Esophagus squamous epithelium (tissue), 4 donors: ENCODE measurements around the gene MYO3B.

Experiments
- POLR2A ChIP-seq, 4 donors: fragments of 450-650 bp; IDR thresholded peaks; one replicate each; pipeline ENCODE4 v1.6.1; 2017; ENCODE audit warnings: antibody characterized with exemption in 4 of 4, mild to moderate bottlenecking in 4 of 4, moderate library complexity in 3 of 4
- TF ChIP-seq, protein P1 (sequence below), 6 experiments: fragments of 450-650 bp in 4 of 6; fragments of 200-600 bp in 2 of 6; sonication (generic) in 2 of 6; IDR thresholded peaks; one replicate each; pipeline ENCODE4 v1.5.1; 2016 to 2019; ENCODE audit warnings: antibody characterized with exemption in 6 of 6, mild to moderate bottlenecking in 4 of 6, moderate library complexity in 4 of 6

DNA sequence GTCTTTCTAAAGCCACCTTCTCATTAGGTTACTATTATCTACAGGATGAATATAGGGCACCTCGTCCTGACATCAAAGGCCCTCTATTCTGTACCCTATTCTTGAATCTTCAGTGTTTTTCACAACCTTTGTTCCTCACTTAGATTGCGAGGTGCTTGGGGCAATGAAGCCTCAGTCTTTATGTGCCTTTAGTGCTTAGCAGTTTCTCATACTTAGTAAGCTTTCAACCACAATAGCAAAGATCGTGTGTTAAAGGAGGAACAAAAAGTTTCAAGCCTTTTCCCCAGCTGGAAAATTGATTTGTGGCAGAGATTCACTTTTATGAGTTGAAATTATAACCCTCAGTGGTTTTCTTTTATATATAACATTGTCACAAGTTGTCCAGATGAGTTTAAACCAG lies 226.9 kb downstream of the MYO3B start:
- TF ChIP-seq, protein P1, sequence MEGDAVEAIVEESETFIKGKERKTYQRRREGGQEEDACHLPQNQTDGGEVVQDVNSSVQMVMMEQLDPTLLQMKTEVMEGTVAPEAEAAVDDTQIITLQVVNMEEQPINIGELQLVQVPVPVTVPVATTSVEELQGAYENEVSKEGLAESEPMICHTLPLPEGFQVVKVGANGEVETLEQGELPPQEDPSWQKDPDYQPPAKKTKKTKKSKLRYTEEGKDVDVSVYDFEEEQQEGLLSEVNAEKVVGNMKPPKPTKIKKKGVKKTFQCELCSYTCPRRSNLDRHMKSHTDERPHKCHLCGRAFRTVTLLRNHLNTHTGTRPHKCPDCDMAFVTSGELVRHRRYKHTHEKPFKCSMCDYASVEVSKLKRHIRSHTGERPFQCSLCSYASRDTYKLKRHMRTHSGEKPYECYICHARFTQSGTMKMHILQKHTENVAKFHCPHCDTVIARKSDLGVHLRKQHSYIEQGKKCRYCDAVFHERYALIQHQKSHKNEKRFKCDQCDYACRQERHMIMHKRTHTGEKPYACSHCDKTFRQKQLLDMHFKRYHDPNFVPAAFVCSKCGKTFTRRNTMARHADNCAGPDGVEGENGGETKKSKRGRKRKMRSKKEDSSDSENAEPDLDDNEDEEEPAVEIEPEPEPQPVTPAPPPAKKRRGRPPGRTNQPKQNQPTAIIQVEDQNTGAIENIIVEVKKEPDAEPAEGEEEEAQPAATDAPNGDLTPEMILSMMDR (IDR thresholded peaks at IDR 0.05): no peak
- TF ChIP-seq POLR2A (IDR thresholded peaks at IDR 0.05): no peak
